ENCODE data around the gene SGCG. TPM values are rescaled to one million over a fixed set of nuclear protein-coding genes. Genes with fewer than 3 reads are reported as not detected.
A peak's percentile ranks its signal among the peaks of the same experiment; 100 is the strongest.

The SGCG gene
- total and polyA plus RNA-seq, 5 donors: 61.8 to 130 (median 92.5) TPM

DNA sequence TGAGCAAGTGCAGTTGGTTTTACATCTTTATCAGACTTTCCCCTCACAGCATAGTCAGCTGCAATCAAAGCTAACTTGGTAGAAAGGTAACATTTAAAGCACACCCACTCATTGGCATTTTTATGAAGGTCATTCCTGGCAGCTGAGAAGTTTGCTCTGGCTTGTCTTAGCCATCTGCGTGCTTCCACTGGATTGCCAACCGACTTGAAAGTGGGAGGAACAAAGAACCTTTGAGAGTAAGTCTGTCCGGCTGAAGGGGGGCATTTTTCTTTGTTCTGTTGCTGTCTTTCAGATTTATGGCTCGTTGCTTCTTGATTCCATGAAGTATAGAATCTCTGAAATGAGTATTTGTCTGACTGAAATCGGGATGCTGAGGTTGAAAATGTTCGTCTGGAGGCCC is 149.6 kb downstream of the SGCG start:
- H3K27me3 ChIP-seq (ENCODE audit: control insufficient read depth, insufficient read depth): no peaks in the 10 kb centered on the region
- ATAC-seq: no peak
- H3K4me1 ChIP-seq (ENCODE audit: control insufficient read depth, insufficient read depth, low read length): no peaks in the 10 kb centered on the region
- 94% methylated on average over 6 of the region's 6 CpGs for WGBS
- H3K4me3 ChIP-seq (ENCODE audit: low read length): no peak overlapping the region
- intact Hi-C loops (cut with DNase I): no loop called here
- H3K9me3 ChIP-seq (ENCODE audit: control insufficient read depth, low read length): no peaks in the 10 kb centered on the region
- no peak for DNase-seq
- H3K27ac ChIP-seq (ENCODE audit: low read length): no peak overlapping the region

DNA sequence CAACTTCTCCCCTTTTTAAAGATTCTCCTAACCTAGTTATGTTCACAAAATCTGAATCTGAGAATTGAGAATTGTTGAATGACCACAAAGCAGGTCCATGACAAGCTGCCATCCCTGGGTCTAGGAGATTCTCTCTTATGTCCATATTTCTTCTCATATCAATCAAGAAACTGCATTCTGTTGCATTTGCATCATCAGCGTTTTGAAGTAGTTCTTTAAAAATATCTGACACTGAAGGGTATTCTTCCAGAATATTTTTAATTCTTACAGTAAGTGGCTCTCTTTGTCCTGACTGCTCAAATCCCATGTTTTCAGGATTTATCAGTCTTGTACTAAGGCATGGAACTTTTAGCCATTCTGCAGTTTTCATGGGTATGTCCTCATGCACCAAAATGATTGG is 158.4 kb downstream of the SGCG start:
- intact Hi-C loops (cut with DNase I): no loop called here
- WGBS: 93% methylated on average over 1 of the region's 1 CpG
- DNase-seq (no peak), ATAC-seq (no peak)
- Histone ChIP-seq H3K4me3 (ENCODE audit: low read length) (no peak overlapping the region), H3K27ac (ENCODE audit: low read length) (no peak overlapping the region), H3K9me3 (ENCODE audit: control insufficient read depth, low read length) (no peaks in the 10 kb centered on the region), H3K4me1 (ENCODE audit: control insufficient read depth, insufficient read depth, low read length) (no peaks in the 10 kb centered on the region), H3K27me3 (ENCODE audit: control insufficient read depth, insufficient read depth) (no peaks in the 10 kb centered on the region)

DNA sequence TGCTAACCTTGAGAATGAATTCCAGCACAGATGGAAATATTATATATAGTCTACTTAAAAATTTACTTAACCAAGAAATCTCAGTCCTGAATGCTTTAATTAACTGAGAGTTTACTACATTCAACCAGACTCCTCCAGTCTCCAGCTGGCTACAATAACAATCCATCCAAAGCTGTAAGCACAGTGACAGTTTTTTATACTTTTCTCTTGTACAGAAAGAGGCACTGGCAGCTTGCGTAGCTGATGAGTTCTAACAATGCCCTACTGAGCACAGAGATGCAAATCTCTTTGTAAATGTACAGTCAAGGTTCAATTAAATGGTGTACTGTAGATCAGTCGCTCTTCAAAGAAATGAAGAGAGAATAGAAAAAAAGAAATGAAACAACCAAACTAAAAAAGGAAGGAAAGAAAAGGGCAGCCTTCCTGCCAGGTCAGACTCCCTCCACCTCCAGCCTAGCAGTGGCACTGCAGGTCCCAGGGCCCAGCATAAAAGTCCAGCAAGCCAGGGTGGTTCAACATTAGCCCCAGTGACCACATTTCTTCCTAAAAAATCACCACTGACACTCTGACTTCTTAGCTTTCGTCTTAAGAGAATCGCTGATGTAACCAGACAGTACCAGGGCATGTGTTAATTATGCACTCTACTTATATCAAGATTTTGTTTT is 164.3 kb downstream of the SGCG start:
- DNase-seq (no peak), ATAC-seq (no peak)
- Histone ChIP-seq H3K9me3 (ENCODE audit: control insufficient read depth, low read length) (no peaks in the 10 kb centered on the region), H3K27ac (ENCODE audit: low read length) (no peak overlapping the region), H3K4me1 (ENCODE audit: control insufficient read depth, insufficient read depth, low read length) (peaks cover 6% of the 10 kb centered on the region), H3K4me3 (ENCODE audit: low read length) (no peak overlapping the region), H3K27me3 (ENCODE audit: control insufficient read depth, insufficient read depth) (no peaks in the 10 kb centered on the region)
- intact Hi-C loops (cut with DNase I): no loop called here
- 90% methylated on average over 4 of the region's 4 CpGs for WGBS

- no peak for ATAC-seq
- H3K9me3 ChIP-seq (ENCODE audit: control insufficient read depth, low read length): no peaks in the 10 kb centered on the region
- no peak overlapping the region for H3K27ac ChIP-seq (ENCODE audit: low read length)
- no peaks in the 10 kb centered on the region for H3K27me3 ChIP-seq (ENCODE audit: control insufficient read depth, insufficient read depth)
- peaks cover 6% of the 10 kb centered on the region for H3K4me1 ChIP-seq (ENCODE audit: control insufficient read depth, insufficient read depth, low read length)
- intact Hi-C loops (cut with DNase I): no loop called here
- no peak for DNase-seq
- 100% methylated on average over 1 of the region's 1 CpG for WGBS
- no peak overlapping the region for H3K4me3 ChIP-seq (ENCODE audit: low read length)
These were observed 166.8 kb downstream of the SGCG start for GRCh38 chr13:23347601-23348000.

DNA sequence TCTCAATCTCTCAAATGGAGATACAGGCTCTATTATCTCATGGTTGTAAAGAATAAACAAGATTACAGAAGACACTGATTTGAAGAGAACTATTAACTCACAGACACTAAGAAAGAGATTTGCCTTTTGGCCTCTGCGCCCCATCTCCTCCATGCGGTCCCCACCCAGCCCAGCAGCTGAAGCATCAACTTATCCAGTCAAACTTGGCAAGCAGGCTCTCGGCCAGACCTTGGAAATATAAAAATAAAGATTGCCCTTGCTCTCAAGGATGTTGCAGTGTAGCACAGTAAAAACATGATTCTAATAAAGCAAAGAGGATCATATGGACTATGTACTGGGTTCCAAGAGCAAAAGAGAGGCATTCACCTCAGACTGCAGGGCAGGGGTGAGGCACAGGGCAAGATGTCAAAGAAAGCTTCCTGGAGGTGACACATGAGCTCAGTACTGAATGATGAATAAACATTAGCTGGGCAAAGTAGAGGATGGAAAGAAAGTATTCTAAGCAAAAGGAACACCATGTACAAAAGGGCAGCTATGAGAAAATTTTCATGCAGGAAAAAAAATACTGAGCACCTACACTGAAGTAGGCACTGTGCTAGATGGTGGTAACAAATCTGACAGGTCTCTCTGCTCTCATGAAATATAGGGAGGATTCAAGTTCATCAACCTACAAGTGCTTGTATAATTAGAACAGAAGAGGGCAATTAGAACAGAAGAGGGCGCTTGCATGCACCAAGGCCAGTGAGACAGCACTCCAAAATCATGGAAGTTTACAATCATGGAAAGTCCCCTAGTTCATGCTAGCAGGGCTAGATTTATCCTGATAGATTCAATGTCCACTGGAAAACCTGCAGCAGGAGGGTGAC is 167.7 kb downstream of the SGCG start:
- ATAC-seq: peak; percentile 32 to 55
- no peak overlapping the region for H3K27ac ChIP-seq (ENCODE audit: low read length)
- 65% methylated on average over 4 of the region's 4 CpGs for WGBS
- H3K9me3 ChIP-seq (ENCODE audit: control insufficient read depth, low read length): no peaks in the 10 kb centered on the region
- H3K27me3 ChIP-seq (ENCODE audit: control insufficient read depth, insufficient read depth): no peaks in the 10 kb centered on the region
- no peak overlapping the region for H3K4me3 ChIP-seq (ENCODE audit: low read length)
- intact Hi-C loops (cut with DNase I): no loop called here
- no peak for DNase-seq
- peaks cover 6% of the 10 kb centered on the region for H3K4me1 ChIP-seq (ENCODE audit: control insufficient read depth, insufficient read depth, low read length)

DNA sequence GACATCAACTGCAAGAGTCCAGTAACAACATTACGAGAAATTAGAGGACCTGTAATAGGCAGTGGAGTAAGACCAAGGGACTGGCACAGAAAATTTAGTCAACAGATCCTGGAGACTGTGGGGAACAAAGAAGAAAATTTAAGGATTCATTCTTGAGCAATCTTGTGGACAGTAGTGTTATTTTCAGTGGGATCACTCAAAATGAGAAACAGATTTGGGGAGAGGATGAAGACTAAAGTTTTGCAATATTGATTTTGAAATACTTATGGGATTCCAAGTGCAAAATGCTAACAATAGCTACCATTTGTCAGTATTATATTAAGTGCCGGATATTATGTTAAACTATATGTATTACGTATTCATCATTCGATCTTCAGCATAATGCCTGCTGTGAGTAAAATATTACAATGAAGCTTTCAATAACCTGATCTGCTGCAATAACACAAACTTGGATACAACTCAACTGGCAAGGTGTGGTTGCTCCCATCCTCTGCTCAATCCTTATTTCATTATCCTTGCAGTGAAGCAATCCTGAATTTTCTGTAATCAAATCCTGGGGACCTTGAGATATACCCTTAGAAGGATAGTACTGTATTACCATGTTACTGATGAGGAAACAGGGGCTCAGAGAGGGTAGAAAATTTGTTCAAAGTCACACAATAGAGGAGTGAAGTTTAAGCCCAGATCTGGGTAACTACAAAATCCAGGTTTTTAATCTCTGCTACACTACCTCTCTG is 168.6 kb downstream of the SGCG start:
- no peak overlapping the region for H3K27ac ChIP-seq (ENCODE audit: low read length)
- no peaks in the 10 kb centered on the region for H3K9me3 ChIP-seq (ENCODE audit: control insufficient read depth, low read length)
- H3K4me3 ChIP-seq (ENCODE audit: low read length): no peak overlapping the region
- intact Hi-C loops (cut with DNase I): no loop called here
- ATAC-seq (no peak), DNase-seq (no peak)
- H3K4me1 ChIP-seq (ENCODE audit: control insufficient read depth, insufficient read depth, low read length): peaks cover 6% of the 10 kb centered on the region
- 94% methylated on average over 4 of the region's 4 CpGs for WGBS
- H3K27me3 ChIP-seq (ENCODE audit: control insufficient read depth, insufficient read depth): no peaks in the 10 kb centered on the region

DNA sequence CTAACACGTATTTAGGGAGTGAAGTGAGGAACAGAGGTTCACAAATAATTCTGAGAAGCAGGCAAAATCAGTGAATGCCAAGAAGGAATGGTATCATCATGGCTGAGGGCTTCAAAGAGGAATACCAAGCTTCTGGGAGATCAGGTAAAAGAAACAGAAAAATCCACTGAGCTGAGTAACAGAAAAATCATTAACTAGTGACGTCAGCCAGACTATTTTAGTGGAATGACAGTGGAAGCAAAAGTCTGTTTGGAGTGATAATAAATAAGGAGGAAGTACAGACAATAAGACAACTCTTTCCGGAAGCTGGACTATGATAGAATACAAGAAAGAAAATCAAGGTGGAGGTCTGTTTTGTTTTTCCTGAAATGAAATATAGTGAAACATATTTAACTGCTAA is 169.2 kb downstream of the SGCG start:
- H3K27ac ChIP-seq (ENCODE audit: low read length): no peak overlapping the region

DNA sequence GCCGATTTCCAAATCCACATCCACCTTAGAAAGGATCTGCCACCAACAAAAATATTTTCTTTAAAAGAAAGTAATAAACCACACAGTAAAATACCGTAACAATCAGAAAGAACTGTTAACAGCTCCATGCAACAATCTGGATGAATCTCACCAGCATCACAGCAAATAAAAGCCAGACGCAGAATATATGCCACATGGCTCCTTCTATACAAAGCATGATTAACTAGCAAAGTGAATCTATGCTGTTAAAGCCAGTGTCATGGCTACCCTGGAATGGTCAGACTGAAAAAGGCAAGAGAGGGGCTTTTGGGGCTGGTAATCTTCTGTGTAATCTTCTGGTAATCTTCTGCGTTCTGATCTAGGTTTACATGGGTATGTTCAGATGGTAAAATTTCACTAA is 171.4 kb downstream of the SGCG start:
- Histone ChIP-seq H3K27ac (ENCODE audit: low read length) (no peak overlapping the region), H3K4me1 (ENCODE audit: control insufficient read depth, insufficient read depth, low read length) (peaks cover 6% of the 10 kb centered on the region), H3K4me3 (ENCODE audit: low read length) (no peak overlapping the region), H3K9me3 (ENCODE audit: control insufficient read depth, low read length) (no peaks in the 10 kb centered on the region), H3K27me3 (ENCODE audit: control insufficient read depth, insufficient read depth) (no peaks in the 10 kb centered on the region)
- DNase-seq (no peak), ATAC-seq (no peak)
- WGBS: 77% methylated on average over 4 of the region's 4 CpGs
- intact Hi-C loops (cut with DNase I): no loop called here

More for the DNA sequence above, 169.2 kb downstream of the SGCG start:
- ATAC-seq (no peak), DNase-seq (no peak)
- Histone ChIP-seq H3K27me3 (ENCODE audit: control insufficient read depth, insufficient read depth) (no peaks in the 10 kb centered on the region), H3K4me1 (ENCODE audit: control insufficient read depth, insufficient read depth, low read length) (peaks cover 6% of the 10 kb centered on the region), H3K4me3 (ENCODE audit: low read length) (no peak overlapping the region), H3K9me3 (ENCODE audit: control insufficient read depth, low read length) (no peaks in the 10 kb centered on the region)
- intact Hi-C loops (cut with DNase I): no loop called here
- 65% methylated on average over 3 of the region's 3 CpGs for WGBS

- no peaks in the 10 kb centered on the region for H3K9me3 ChIP-seq (ENCODE audit: control insufficient read depth, low read length)
- intact Hi-C loops (cut with DNase I): no loop called here
- no peaks in the 10 kb centered on the region for H3K27me3 ChIP-seq (ENCODE audit: control insufficient read depth, insufficient read depth)
- no peak overlapping the region for H3K4me3 ChIP-seq (ENCODE audit: low read length)
- no peak overlapping the region for H3K27ac ChIP-seq (ENCODE audit: low read length)
- WGBS: 97% methylated on average over 5 of the region's 5 CpGs
- DNase-seq (no peak), ATAC-seq (no peak)
- no peaks in the 10 kb centered on the region for H3K4me1 ChIP-seq (ENCODE audit: control insufficient read depth, insufficient read depth, low read length)
These were observed 173.7 kb downstream of the SGCG start for GRCh38 chr13:23354520-23354919.

- H3K27ac ChIP-seq (ENCODE audit: low read length): no peak overlapping the region
- DNase-seq: no peak
- no peaks in the 10 kb centered on the region for H3K9me3 ChIP-seq (ENCODE audit: control insufficient read depth, low read length)
- H3K4me1 ChIP-seq (ENCODE audit: control insufficient read depth, insufficient read depth, low read length): no peaks in the 10 kb centered on the region
- no peak for ATAC-seq
- 86% methylated on average over 2 of the region's 2 CpGs for WGBS
- H3K27me3 ChIP-seq (ENCODE audit: control insufficient read depth, insufficient read depth): no peaks in the 10 kb centered on the region
- intact Hi-C loops (cut with DNase I): no loop called here
- H3K4me3 ChIP-seq (ENCODE audit: low read length): no peak overlapping the region
These were observed 175.6 kb downstream of the SGCG start for GRCh38 chr13:23356368-23356767.

DNA sequence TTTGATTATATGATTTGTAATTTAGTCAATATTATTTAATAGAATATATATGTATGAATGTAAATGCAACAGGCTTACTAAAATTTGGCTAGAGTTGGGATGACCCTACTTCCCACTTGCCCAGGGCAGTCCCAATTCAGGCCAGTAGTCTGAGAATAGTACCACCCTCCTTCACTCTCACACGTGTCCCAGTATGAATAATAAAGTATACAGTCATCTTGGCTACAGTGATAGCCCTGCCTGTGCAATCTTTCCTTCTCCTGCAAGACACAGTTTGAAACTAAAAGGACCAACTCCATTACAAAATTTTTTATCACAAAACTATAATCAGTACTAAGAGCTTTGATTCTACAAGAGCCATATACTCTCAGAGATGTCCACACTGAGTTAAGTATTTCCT is 176.6 kb downstream of the SGCG start:
- ATAC-seq (peak in 1 of 2 donors; percentile 43), DNase-seq (no peak)
- intact Hi-C loops (cut with DNase I): no loop called here
- Histone ChIP-seq H3K27ac (ENCODE audit: low read length) (no peak overlapping the region), H3K4me1 (ENCODE audit: control insufficient read depth, insufficient read depth, low read length) (no peaks in the 10 kb centered on the region), H3K4me3 (ENCODE audit: low read length) (no peak overlapping the region), H3K9me3 (ENCODE audit: control insufficient read depth, low read length) (no peaks in the 10 kb centered on the region), H3K27me3 (ENCODE audit: control insufficient read depth, insufficient read depth) (no peaks in the 10 kb centered on the region)
- WGBS: 54% methylated on average over 1 of the region's 1 CpG
